Loucy (cell line): ENCODE measurements around the gene SLC26A2.

Experiments used
- CTCF ChIP-seq: fragments of 200-600 bp; sonication (generic); conservative IDR thresholded peaks from 2 replicates; pipeline ENCODE4 v1.5.1; 2014; ENCODE audit warnings: mild to moderate bottlenecking, antibody characterized with exemption, low read length
- EZH2phosphoT487 ChIP-seq: fragments of 200-600 bp; IDR thresholded peaks from 2 replicates; pipeline ENCODE4 v1.6.1; 2018; ENCODE audit warnings: antibody characterized with exemption, mild to moderate bottlenecking, moderate library complexity, borderline replicate concordance

- TF ChIP-seq CTCF, result no peak
- TF ChIP-seq EZH2phosphoT487, result no peak
Measured at GRCh38 chr5:149913436-149914419, 46.8 kb upstream of the SLC26A2 start.
